Activated naive CD4-positive, alpha-beta T cell treated with anti-CD3 and anti-CD28 coated beads, Interleukin-2, amount 10 ng/mL, durations not matched to agents 7 days and 5 days (primary cell): ENCODE data around the gene ANO7.

Source experiments
- CTCF ChIA-PET: fragments of 350-600 bp; sonication (Branson Sonifier 250); formaldehyde crosslinking; loops from one replicate; lab custom pipeline; 2021; ENCODE audit warnings: antibody characterized with exemption; lab: Charles Lee
- DNase-seq: peaks from one replicate; pipeline ENCODE4 v3.0.0-alpha.2; 2020
- H3K27ac Mint-ChIP-seq: one replicate; pipeline ENCODE4 v1.8.0; 2021; ENCODE audit warnings: mild to moderate bottlenecking, moderate library complexity, mixed read lengths
- H3K27me3 Mint-ChIP-seq: one replicate; pipeline ENCODE4 v1.8.0; 2021; ENCODE audit warnings: mild to moderate bottlenecking, mixed read lengths
- H3K36me3 Mint-ChIP-seq: one replicate; pipeline ENCODE4 v1.8.0; 2021; ENCODE audit warnings: mixed read lengths
- H3K4me1 Mint-ChIP-seq: one replicate; pipeline ENCODE4 v1.8.0; 2021; ENCODE audit warnings: mixed read lengths
- H3K4me3 Mint-ChIP-seq: one replicate; pipeline ENCODE4 v1.8.0; 2021; ENCODE audit warnings: mild to moderate bottlenecking, moderate library complexity, mixed read lengths
- H3K9me3 Mint-ChIP-seq: one replicate; pipeline ENCODE4 v1.8.0; 2021; ENCODE audit warnings: mixed read lengths

Gene ANO7

GRCh38 chr2:241273210-241274020, 84.9 kb downstream of the ANO7 start:
- DNase-seq, result no peak
- H3K27ac Mint-ChIP-seq, result no peak overlapping the region
- peaks cover 40% of the 10 kb centered on the region for H3K4me1 Mint-ChIP-seq
- CTCF ChIA-PET, result no interaction called here
- H3K36me3 Mint-ChIP-seq, result peaks cover 31% of the 10 kb centered on the region
- H3K27me3 Mint-ChIP-seq, result no peaks in the 10 kb centered on the region
- peaks cover 7% of the 10 kb centered on the region for H3K9me3 Mint-ChIP-seq
- peak overlapping the region; percentile 58 for H3K4me3 Mint-ChIP-seq

- Mint-ChIP-seq H3K27ac (no peak overlapping the region), H3K27me3 (no peaks in the 10 kb centered on the region), H3K9me3 (peaks cover 7% of the 10 kb centered on the region), H3K4me3 (no peak overlapping the region), H3K4me1 (peaks cover 37% of the 10 kb centered on the region), H3K36me3 (peaks cover 27% of the 10 kb centered on the region)
- CTCF ChIA-PET, result no interaction called here
- no peak for DNase-seq
Measured at GRCh38 chr2:241274127-241274526, 85.7 kb downstream of the ANO7 start.
